ENCODE results near the gene FAM118A. TPM values are rescaled to one million over a fixed set of nuclear protein-coding genes. Genes with fewer than 3 reads are reported as not detected.
A peak's percentile ranks its signal among the peaks of the same experiment; 100 is the strongest.
"Not testable (repeated sequence)": the region's sequence is repeated elsewhere in the genome, so short reads cannot be mapped to it uniquely, and the experiment has no call there.

The FAM118A gene
- total RNA-seq (104 and 240 TPM in 2 replicates), polyA plus RNA-seq (227 and 323 TPM in 2 replicates)

DNA sequence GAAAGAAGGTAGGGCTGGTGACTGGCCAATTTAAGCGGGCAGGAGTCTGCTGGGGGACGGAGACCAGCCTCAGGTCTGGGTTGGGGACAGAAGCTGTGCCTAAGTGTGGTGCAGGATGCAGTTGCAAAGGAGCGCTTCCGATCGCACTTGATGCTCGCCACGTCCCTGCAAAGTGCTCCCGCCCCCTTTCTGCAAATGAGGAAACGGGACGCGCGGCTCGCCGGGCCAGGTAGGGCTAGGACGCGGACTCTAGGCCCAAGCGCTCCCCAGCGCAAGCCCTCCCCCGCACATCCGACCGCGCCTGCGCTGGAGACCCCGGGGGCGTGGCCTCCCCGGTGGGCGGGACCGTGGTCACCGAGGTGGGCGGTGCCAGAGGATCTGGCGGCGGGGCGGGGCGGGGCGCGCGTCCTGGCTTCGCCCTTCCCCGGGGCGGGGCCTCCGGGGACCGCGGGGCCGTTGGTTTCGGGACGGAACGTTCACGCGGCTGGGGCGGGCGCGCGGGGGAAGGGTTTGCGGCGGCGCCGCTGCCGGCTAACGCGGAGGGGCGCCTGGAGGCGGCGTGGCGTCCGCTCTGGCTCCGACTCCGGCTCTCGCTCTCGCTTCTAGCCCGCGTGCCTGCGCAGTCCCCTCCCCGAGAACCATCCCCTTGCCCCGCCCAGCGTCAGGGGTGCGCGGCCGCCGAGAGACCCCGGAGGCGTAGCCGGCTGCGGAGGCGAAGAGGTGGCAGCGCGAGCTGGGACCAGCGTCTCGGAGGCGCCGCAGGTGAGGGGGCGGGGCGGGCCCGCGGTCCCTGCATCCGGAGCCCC, at the start of gene FAM118A:
Gene FAM118A, plus strand, starts transcription at position 513 of the 806 bp plus-strand sequence. CDS start 12,446 bp downstream, outside the sequence.
- no peak for TF ChIP-seq CTCF (IDR thresholded peaks at IDR 0.05; ENCODE audit: low read depth, low read length)
- Histone ChIP-seq H3K27ac (peak within 1 kb of the TSS; percentile 73), H3K4me1 (ENCODE audit: low read depth) (peaks cover 21% of the 10 kb centered on the region), H3K36me3 (no peaks in the 10 kb centered on the region), H3K4me3 (peak within 1 kb of the TSS; percentile 87), H3K27me3 (no peaks in the 10 kb centered on the region), H3K9me3 (ENCODE audit: low read depth) (no peaks in the 10 kb centered on the region)
- peak; percentile 96 for DNase-seq (ENCODE audit: low read depth in 1 of 2, low spot score in 1 of 2)

DNA sequence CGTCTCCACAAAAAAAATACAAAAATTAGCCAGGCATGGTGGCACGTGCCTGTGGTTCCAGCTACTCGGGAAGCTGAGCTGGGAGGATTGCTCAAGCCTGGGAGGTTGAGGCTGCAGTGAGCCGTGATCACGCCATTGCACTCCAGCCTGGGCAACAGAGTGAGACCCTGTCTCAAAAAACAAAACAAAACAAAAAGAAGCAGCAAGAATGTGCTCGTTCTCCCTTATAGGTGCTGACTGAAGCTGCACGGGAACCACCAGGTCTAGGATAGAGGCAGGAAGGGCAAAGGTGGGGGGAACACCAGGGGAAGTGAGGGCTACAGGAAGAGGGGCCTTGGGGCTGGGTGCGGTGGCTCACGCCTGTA, 49.4 kb upstream of the FAM118A start:
- H3K4me3 ChIP-seq; H3K36me3 ChIP-seq; H3K27me3 ChIP-seq; H3K27ac ChIP-seq; H3K9me3 ChIP-seq (ENCODE audit: low read depth); H3K4me1 ChIP-seq (ENCODE audit: low read depth); DNase-seq (ENCODE audit: low read depth in 1 of 2, low spot score in 1 of 2): not testable (repeated sequence)

DNA sequence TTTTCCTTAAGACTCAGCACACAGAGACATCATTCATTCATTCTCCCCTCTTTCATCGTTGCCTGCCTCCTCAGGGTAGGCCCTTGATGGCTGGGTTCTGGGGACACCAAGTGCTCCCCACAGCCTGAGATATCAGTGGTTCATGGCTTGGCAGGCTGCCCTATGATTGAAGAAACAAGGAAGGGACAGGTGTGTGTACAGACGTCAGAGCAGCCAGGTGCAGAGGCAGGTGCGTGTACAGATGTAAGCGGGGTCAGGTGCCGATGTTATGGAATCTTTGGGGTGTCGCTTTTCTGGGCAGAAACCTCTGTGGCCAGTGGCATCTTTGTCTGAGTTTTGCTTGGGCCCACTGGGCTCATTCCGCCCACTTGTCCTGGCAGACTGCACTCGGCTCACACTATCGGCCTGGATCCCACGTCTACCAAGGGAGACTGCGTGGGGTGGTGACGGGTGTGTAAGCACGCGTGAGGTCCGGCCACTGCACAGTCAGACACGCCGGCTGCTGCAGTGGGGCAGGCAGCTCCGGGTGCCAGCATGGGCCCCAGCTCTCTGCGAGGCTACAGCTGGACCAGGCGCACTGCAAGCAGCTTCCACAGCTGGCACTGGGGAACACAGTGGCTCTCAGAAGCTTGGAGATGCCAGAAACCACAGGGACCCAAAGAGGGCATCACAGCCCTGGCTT, 48.2 kb upstream of the FAM118A start:
- Histone ChIP-seq H3K36me3 (no peaks in the 10 kb centered on the region), H3K27ac (no peak overlapping the region), H3K9me3 (ENCODE audit: low read depth) (no peaks in the 10 kb centered on the region), H3K4me3 (no peak overlapping the region), H3K4me1 (ENCODE audit: low read depth) (no peaks in the 10 kb centered on the region), H3K27me3 (no peaks in the 10 kb centered on the region)
- no peak for DNase-seq (ENCODE audit: low read depth in 1 of 2, low spot score in 1 of 2)
- TF ChIP-seq CTCF (IDR thresholded peaks at IDR 0.05; ENCODE audit: low read depth, low read length) = no peak

GRCh38 chr22:45262195-45262930, 47.4 kb upstream of the FAM118A start:
- Histone ChIP-seq H3K36me3 (no peaks in the 10 kb centered on the region), H3K9me3 (ENCODE audit: low read depth) (no peaks in the 10 kb centered on the region), H3K4me3 (no peak overlapping the region), H3K4me1 (ENCODE audit: low read depth) (no peaks in the 10 kb centered on the region), H3K27ac (no peak overlapping the region), H3K27me3 (no peaks in the 10 kb centered on the region)
- no peak for TF ChIP-seq CTCF (IDR thresholded peaks at IDR 0.05; ENCODE audit: low read depth, low read length)
- DNase-seq (ENCODE audit: low read depth in 1 of 2, low spot score in 1 of 2) = no peak

DNA sequence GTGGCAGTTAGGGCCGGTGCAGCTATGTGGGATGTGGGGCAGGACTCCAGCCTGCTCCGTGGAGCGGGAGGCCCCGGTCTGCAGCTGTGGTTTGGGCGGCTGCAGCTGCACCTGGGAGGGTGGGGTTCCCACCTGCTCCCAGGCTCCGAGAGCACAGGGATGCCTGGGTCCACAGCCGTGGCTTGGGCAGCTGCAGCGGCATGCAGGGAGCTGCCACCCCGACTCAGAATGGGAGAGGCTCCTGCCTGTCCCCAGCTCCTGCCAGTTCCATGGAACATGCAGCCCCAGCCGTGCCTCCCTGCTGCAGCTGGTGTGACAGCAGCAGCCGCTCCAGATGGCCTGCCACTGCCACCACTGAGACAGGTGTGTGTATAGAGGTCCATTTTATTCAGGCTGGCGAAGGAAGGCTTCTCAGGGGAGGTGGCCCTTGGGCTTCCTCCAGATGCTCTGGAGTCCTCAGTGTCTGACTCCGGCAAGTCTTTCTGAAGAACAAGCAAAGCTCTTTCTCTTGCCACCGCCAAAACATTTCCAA, 46.7 kb upstream of the FAM118A start:
- TF ChIP-seq CTCF (IDR thresholded peaks at IDR 0.05; ENCODE audit: low read depth, low read length) = no peak
- Histone ChIP-seq H3K4me3 (no peak overlapping the region), H3K27ac (no peak overlapping the region), H3K9me3 (ENCODE audit: low read depth) (no peaks in the 10 kb centered on the region), H3K27me3 (no peaks in the 10 kb centered on the region), H3K4me1 (ENCODE audit: low read depth) (no peaks in the 10 kb centered on the region), H3K36me3 (no peaks in the 10 kb centered on the region)
- DNase-seq (ENCODE audit: low read depth in 1 of 2, low spot score in 1 of 2) = no peak
